G401.6 (cell line): ENCODE data around the gene MROH8.
A peak's percentile ranks its signal among the peaks of the same experiment; 100 is the strongest.

Experiments used
- FAIRE-seq: peaks from 2 replicates; lab custom pipeline; 2012; peaks lifted over from hg19 to GRCh38; lab: Jason Lieb, UNC

MROH8 gene

DNA sequence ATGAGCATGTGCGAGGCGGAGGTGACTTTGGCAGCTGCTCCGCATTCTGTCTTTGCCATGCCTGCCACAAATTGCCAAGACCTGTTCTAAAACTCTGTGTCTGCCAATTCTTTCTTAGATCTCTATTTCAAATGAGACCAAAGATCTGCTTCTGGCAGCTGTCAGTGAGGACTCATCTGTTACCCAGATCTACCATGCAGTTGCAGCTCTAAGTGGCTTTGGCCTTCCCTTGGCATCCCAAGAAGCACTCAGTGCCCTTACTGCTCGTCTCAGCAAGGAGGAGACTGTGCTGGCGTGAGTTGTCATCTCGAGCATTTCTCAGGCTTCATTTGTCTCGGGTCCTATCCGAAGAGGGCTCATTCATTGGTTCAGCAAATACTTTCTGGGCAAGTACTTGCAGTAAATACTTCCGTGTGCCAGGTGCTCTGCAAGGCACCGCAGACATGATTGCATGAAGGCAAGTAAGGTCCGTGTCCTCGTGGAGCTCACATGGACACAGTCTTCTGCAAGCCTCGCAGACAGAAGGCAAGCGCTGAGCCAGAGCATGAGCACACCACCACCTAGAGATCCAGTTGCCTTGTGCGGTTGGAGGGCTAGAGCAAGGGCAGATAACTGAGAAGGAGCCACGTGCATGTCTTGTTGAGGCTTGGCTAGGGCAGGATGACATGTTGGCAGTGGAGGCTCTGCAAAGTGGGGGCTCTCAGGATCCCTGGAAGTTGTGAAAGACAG is 19.7 kb upstream of the MROH8 start:
- no peak for FAIRE-seq

DNA sequence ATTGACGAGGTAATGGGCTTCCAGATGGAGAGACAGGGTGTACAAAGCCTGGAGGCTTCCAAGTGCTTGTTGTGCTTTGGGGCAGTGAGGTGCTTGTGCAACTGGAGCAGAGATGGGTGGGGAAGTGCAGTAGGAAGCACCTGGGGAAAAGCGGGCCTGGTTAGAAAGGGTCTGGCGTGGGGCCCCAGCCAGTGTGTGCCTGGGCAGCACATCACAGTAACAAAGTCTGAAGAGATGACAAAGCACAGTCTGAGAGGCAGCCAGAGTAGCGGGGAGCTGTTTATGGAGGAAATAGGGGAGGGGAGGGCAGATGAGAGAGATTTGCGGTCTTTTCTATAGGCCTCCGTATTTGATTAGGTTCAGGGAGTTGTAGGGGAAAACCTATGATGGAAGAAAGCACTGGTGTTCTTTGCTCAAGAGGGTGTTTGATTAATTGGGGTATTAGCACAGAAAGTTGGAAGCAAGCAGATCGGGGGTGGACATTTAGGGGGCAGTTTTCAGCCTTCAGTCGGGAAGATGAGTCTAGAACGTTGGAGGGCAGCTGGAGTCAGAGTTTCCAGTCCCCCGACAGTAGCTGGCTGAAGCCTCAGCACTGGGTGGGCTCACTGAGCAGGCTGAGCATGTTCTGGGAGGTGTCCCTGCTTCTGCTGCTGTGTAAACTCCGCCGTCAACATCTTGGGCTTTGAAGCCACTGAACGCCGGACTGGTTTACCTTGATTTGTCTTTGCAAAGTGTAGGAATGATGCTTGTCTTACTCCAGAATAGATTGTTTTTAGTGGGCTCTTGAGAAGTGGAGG is 15.5 kb upstream of the MROH8 start:
- FAIRE-seq: no peak

- no peak for FAIRE-seq
Measured at GRCh38 chr20:37193821-37194220, 14.5 kb upstream of the MROH8 start.

DNA sequence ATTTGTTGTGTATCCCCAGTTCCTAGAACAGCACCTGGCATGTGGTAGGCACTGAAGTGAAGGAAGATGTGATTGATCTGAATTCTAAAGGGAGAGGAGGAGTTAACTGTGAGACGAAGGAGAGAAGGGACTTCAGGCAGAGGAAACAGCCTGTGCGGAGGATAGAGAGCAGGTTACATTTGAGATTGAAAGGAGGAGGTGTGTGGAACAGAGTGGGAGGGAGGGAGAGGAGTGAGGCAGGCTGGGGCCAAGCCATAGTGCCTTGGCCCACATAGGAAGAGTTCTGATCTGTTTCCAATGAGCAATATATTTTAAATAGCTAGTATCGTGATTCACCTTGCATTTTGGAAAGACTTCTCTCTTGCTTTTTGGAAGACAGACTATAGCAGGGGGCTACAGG is 13.9 kb upstream of the MROH8 start:
- no peak for FAIRE-seq

- FAIRE-seq: peak; percentile 54
Measured at GRCh38 chr20:37192137-37192854, 12.9 kb upstream of the MROH8 start.

- FAIRE-seq: no peak
Measured at GRCh38 chr20:37190354-37191112, 11.2 kb upstream of the MROH8 start.

- no peak for FAIRE-seq
Measured at GRCh38 chr20:37189416-37190016, 10.2 kb upstream of the MROH8 start.

DNA sequence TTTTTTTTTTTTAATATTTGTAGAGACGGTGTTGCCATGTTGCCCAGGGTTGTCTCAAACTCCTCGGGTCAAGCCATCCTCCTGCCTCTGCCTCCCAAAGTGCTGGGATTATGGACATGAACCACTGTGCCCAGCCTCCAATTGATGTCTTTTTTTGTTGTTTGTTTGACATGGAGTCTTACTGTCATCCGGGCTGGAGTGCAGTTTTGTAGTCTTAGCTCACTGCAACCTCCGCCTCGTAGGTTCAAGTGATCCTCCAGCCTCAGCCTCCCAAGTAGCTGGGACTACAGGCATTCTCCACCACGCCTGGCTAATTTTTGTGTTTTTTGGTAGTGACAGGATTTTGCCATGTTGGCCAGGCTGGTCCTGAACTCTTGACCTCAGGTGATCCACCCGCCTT is 9.4 kb upstream of the MROH8 start:
- FAIRE-seq: no peak

- no peak for FAIRE-seq
Measured at GRCh38 chr20:37185686-37186085, 6.3 kb upstream of the MROH8 start.

- FAIRE-seq: no peak
Measured at GRCh38 chr20:37179683-37180524, 556 bp upstream of the MROH8 start.

- FAIRE-seq: no peak
Measured at GRCh38 chr20:37172836-37173235, 6.5 kb downstream of the MROH8 start.

DNA sequence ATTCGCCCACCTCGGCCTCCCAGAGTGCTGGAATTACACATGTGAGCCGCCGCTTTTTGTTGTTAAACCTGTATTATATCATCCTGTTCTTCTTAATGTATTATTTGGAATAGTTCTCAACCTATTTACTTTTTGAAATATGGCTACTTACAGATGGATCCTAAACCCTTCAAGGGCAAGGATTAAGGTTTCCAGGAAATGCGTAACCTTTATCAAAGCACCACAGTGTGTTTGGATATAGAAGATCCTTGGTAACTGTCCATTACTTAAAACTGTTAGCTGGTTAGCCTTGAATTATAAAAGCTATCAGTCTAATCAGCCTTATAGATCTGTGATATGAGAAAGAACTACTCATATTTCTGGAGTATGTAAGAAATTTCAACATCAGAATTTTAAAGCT is 12.5 kb downstream of the MROH8 start:
- FAIRE-seq: no peak

DNA sequence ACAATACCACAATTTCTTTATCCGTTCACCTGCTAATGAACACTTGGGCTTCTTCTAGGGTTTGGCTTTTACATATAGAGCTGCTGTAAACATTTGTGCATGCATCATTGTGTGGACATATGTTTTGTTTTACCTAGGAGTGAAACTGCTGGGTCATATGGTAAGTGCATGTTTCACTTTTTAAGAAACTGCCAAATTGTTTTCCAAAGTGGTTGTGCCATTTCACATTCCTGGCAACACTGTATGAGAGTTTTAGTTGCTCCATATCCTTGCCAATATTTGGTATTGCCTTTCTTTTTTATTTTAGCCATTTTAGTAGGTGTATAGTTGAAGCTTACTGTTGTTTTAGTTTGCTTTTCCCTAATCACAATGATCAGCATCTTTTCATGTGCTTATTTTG is 14.3 kb downstream of the MROH8 start:
- FAIRE-seq: no peak

- no peak for FAIRE-seq
Measured at GRCh38 chr20:37163832-37164554, 15.4 kb downstream of the MROH8 start.

- no peak for FAIRE-seq
Measured at GRCh38 chr20:37162646-37163045, 16.7 kb downstream of the MROH8 start.

GRCh38 chr20:37161830-37162549 is 17.4 kb downstream of the MROH8 start:
- FAIRE-seq: no peak

DNA sequence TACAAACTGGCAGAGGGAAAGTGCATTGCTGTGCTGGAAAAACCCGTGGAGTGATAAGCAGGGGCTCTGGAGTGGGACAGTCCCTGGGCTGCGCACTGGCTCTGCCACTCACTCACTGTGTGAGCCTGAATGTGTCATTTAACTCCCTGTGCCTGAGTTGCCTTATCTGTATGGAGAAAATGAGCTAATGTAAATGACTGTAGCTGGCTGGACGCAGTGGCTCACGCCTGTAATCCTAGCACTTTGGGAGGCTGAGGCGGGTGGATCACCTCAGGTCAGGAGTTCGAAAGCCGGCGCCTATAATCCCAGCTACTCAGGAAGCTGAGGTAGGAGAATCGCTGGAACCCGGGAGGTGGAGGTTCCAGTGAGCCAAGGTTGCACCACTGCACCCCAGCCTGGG is 18.7 kb downstream of the MROH8 start:
- no peak for FAIRE-seq

GRCh38 chr20:37158248-37158647 is 21.1 kb downstream of the MROH8 start:
- no peak for FAIRE-seq

DNA sequence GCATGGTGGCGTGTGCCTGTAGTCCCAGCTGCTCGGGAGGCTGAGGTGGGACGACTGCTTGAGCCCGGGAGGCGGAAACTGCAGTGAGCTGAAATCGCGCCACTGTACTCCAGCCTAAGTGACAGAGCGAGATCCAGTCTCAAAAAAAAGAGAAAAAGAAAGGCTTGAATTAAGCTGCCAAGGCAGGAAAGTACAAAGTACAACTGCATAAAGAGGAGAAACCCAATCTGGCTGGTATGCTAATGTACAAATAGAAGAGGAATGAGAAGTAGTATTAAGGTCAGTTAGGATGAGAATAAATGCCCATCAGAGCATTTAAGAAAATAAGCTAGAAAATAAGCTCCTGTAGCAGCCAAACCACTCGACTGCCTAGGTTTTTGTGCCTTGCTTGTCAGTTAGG is 23.4 kb downstream of the MROH8 start:
- FAIRE-seq: no peak
